ENCODE results near the gene GBP2. TPM values are rescaled to one million over a fixed set of nuclear protein-coding genes. Genes with fewer than 3 reads are reported as not detected.

GBP2 gene
- total and polyA plus RNA-seq, 2 of the 4 experiments (the other 2 are of a cell fraction): 8.2 to 17.7 TPM

DNA sequence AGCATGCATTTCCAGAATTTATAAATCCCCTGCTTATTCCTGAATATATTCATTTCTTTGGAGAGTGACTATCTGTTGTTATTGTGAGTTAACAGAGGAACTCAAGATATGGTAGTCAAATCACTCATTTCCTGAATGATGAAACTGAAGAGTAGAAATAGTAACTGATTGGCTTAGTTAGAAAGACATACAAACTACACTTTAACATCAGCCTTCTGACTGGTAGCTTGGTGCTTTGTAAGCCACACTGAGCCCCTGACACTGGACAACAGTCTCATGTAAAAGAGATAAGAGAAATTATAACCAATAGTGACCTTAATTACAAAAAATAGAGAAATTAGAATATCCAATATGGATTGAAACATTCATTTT, 45.1 kb upstream of the GBP2 start:
- ChIA-PET CTCF (no interaction called here), POLR2A (ENCODE audit: unreplicated experiment) (no interaction called here)
- Histone ChIP-seq H3K14ac (replicated peaks; ENCODE audit: low read depth, low read length) (no peak overlapping the region), H3K9me3 (ENCODE audit: control insufficient read depth, insufficient read depth, low read length) (no peaks in the 10 kb centered on the region), H3K79me1 (ENCODE audit: low read depth in 1 of 2, low read length in 2 of 2) (no peaks in the 10 kb centered on the region), H4K20me1 (ENCODE audit: insufficient read depth, low read length) (no peaks in the 10 kb centered on the region), H2BK15ac (ENCODE audit: low read depth, low read length) (no peak overlapping the region), H3K56ac (ENCODE audit: extremely low read depth, insufficient read depth, low read length) (no peak overlapping the region), H2AFZ (replicated peaks; ENCODE audit: low read length, poor library complexity) (no peak overlapping the region), H3K36me3 (ENCODE audit: control insufficient read depth, insufficient read depth, low read length) (no peaks in the 10 kb centered on the region), H3K27me3 (ENCODE audit: control insufficient read depth, insufficient read depth, low read length) (no peaks in the 10 kb centered on the region), H3K9me1 (ENCODE audit: insufficient read depth, low read length) (no peaks in the 10 kb centered on the region), H2AK9ac (replicated peaks; ENCODE audit: low read depth, low read length, poor library complexity) (no peak overlapping the region), H2BK5ac (ENCODE audit: low read depth, low read length, poor library complexity, severe bottlenecking) (no peak overlapping the region), H3K4me2 (ENCODE audit: low read depth, low read length) (no peak overlapping the region), H3K23ac (ENCODE audit: low read depth, low read length) (no peak overlapping the region), H3K4ac (ENCODE audit: low read depth, low read length) (no peak overlapping the region), H3K4me1 (ENCODE audit: control insufficient read depth, insufficient read depth, low read length) (no peaks in the 10 kb centered on the region), H4K5ac (ENCODE audit: low read depth, low read length) (no peak overlapping the region), H2BK20ac (ENCODE audit: low read depth, low read length) (no peak overlapping the region), H3K18ac (ENCODE audit: low read depth, low read length) (no peak overlapping the region), H2AK5ac (ENCODE audit: low read depth, low read length) (no peak overlapping the region), H4K91ac (ENCODE audit: insufficient read depth, low read depth, low read length) (no peak overlapping the region), H4K8ac (ENCODE audit: low read depth in 2 of 2, low read length in 2 of 2) (no peak overlapping the region), H3K27ac (ENCODE audit: insufficient read depth, low read length) (no peak overlapping the region), H3K9ac (ENCODE audit: low read depth, low read length) (no peak overlapping the region), H3K4me3 (ENCODE audit: insufficient read depth, low read depth, low read length) (no peak overlapping the region), H2BK120ac (ENCODE audit: low read depth, low read length) (no peak overlapping the region)
- in situ Hi-C loops (cut with MboI; ENCODE audit: low sequenced_read_pairs): no loop called here
- no TSS peak for BruUV-seq (replicated peaks)
- dilution Hi-C loops (cut with HindIII; ENCODE audit: low sequenced_read_pairs, unreplicated experiment): no loop called here
- DNase-seq: no peak
- intact Hi-C loops (cut with micrococcal nuclease): no loop called here
- ATAC-seq (ENCODE audit: low read depth): no peak
- no peak for TF ChIP-seq CEBPB (IDR thresholded peaks at IDR 0.05; ENCODE audit: low read depth, low read length)
- TF ChIP-seq SMC3 (IDR thresholded peaks at IDR 0.05; ENCODE audit: low read depth, low read length): no peak
- no peak for TF ChIP-seq MAZ (IDR thresholded peaks at IDR 0.05; ENCODE audit: borderline replicate concordance, low read depth, low read length)
- no peak for TF ChIP-seq MXI1 (IDR thresholded peaks at IDR 0.05; ENCODE audit: borderline replicate concordance, low read depth, low read length)
- TF ChIP-seq NFE2L2 (IDR thresholded peaks at IDR 0.05; ENCODE audit: low read depth, low read length): no peak
- TF ChIP-seq, protein P1, sequence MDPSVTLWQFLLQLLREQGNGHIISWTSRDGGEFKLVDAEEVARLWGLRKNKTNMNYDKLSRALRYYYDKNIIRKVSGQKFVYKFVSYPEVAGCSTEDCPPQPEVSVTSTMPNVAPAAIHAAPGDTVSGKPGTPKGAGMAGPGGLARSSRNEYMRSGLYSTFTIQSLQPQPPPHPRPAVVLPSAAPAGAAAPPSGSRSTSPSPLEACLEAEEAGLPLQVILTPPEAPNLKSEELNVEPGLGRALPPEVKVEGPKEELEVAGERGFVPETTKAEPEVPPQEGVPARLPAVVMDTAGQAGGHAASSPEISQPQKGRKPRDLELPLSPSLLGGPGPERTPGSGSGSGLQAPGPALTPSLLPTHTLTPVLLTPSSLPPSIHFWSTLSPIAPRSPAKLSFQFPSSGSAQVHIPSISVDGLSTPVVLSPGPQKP (IDR thresholded peaks at IDR 0.05; ENCODE audit: borderline replicate concordance, low read depth, low read length): no peak
- no peak for TF ChIP-seq FOS (IDR thresholded peaks at IDR 0.05; ENCODE audit: low read depth, low read length)
- no peak for TF ChIP-seq RFX5 (IDR thresholded peaks at IDR 0.05; ENCODE audit: low read depth, low read length)
- no peak for TF ChIP-seq MAFK (IDR thresholded peaks at IDR 0.05; ENCODE audit: low read depth, low read length)
- TF ChIP-seq, protein P2, sequence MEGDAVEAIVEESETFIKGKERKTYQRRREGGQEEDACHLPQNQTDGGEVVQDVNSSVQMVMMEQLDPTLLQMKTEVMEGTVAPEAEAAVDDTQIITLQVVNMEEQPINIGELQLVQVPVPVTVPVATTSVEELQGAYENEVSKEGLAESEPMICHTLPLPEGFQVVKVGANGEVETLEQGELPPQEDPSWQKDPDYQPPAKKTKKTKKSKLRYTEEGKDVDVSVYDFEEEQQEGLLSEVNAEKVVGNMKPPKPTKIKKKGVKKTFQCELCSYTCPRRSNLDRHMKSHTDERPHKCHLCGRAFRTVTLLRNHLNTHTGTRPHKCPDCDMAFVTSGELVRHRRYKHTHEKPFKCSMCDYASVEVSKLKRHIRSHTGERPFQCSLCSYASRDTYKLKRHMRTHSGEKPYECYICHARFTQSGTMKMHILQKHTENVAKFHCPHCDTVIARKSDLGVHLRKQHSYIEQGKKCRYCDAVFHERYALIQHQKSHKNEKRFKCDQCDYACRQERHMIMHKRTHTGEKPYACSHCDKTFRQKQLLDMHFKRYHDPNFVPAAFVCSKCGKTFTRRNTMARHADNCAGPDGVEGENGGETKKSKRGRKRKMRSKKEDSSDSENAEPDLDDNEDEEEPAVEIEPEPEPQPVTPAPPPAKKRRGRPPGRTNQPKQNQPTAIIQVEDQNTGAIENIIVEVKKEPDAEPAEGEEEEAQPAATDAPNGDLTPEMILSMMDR (conservative IDR thresholded peaks at IDR 0.05; ENCODE audit: low read depth, low read length): no peak
- no peak for TF ChIP-seq CHD1 (IDR thresholded peaks at IDR 0.05; ENCODE audit: low read depth, low read length)
- TF ChIP-seq, protein P3, sequence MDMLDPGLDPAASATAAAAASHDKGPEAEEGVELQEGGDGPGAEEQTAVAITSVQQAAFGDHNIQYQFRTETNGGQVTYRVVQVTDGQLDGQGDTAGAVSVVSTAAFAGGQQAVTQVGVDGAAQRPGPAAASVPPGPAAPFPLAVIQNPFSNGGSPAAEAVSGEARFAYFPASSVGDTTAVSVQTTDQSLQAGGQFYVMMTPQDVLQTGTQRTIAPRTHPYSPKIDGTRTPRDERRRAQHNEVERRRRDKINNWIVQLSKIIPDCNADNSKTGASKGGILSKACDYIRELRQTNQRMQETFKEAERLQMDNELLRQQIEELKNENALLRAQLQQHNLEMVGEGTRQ (IDR thresholded peaks at IDR 0.05; ENCODE audit: low read depth, low read length): no peak
- no peak for TF ChIP-seq RAD21 (IDR thresholded peaks at IDR 0.05; ENCODE audit: low read length)
- no peak for TF ChIP-seq BHLHE40 (IDR thresholded peaks at IDR 0.05; ENCODE audit: low read depth, low read length)
- TF ChIP-seq POLR2A (IDR thresholded peaks at IDR 0.05; ENCODE audit: low read depth, low read length): no peak
- no peak for TF ChIP-seq RCOR1 (IDR thresholded peaks at IDR 0.05; ENCODE audit: insufficient replicate concordance, low read length)

Data from IMR-90 (cell line).